ENCODE results near the gene ZNF516.

DNA sequence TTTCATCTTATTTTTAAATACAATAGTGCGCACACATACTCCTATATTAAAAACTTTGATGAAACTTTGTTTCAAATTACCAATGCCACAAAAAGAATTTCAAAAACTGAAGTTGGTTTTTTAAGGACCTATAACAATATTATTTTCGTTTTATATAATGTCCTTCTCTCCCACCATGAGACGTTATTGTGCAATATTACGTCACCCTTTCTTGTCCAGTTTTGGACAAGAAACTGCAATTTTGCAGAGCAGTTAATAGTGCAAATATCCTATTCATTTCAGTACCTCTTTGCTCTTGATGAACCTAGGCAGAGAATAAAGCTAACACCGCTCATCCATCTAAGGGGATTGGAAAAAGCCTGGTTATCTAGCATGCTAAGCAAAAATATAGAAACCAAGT, 9.7 kb upstream of the ZNF516 start:
- no peak for TF ChIP-seq POLR2A (IDR thresholded peaks at IDR 0.05; ENCODE audit: low read depth, low read length)
- no peak for TF ChIP-seq POLR2AphosphoS5 (IDR thresholded peaks at IDR 0.05; ENCODE audit: low read depth, low read length)

Data from GM12892 (cell line).